Mesendoderm (in vitro differentiated cells): ENCODE data around the gene TMEM9B.

Experiments used
- DNase-seq: peaks from one replicate; pipeline ENCODE4 v3.0.0; 2013
- H2AK5ac ChIP-seq: 2 replicates; pipeline ENCODE4 v1.6.1; 2013; ENCODE audit warnings: low read length, inconsistent platforms
- H2BK120ac ChIP-seq: 2 replicates; pipeline ENCODE4 v1.6.1; 2013; ENCODE audit warnings: low read depth, mild to moderate bottlenecking, low read length, moderate library complexity, mixed read lengths
- H2BK15ac ChIP-seq: replicated peaks from 2 replicates; pipeline ENCODE4 v1.6.1; 2013; ENCODE audit warnings: low read depth, mild to moderate bottlenecking, moderate library complexity
- H2BK5ac ChIP-seq: 2 replicates; pipeline ENCODE4 v1.6.1; 2013; ENCODE audit warnings: low read length, inconsistent platforms
- H3K18ac ChIP-seq: 2 replicates; pipeline ENCODE4 v1.6.1; 2013; ENCODE audit warnings: mild to moderate bottlenecking, low read length, mixed read lengths
- H3K23ac ChIP-seq: one replicate; pipeline ENCODE4 v1.6.1; 2013; ENCODE audit warnings: low read length
- H3K27ac ChIP-seq: 2 replicates; pipeline ENCODE4 v1.5.1; 2013; ENCODE audit warnings: low read depth, mild to moderate bottlenecking, inconsistent platforms, low read length, moderate library complexity
- H3K27me3 ChIP-seq: 2 replicates; pipeline ENCODE4 v1.6.1; 2013; ENCODE audit warnings: low read length, control low read depth, mild to moderate bottlenecking, inconsistent platforms; ENCODE audit not compliant: insufficient read depth, poor library complexity
- H3K36me3 ChIP-seq: 2 replicates; pipeline ENCODE4 v1.6.1; 2013; ENCODE audit warnings: low read length, inconsistent platforms; ENCODE audit not compliant: control insufficient read depth, insufficient read depth
- H3K4ac ChIP-seq: one replicate; pipeline ENCODE4 v1.6.1; 2013; ENCODE audit warnings: low read depth, mild to moderate bottlenecking, low read length, moderate library complexity
- H3K4me1 ChIP-seq: 2 replicates; pipeline ENCODE4 v1.6.1; 2013; ENCODE audit warnings: low read depth, low read length, inconsistent platforms; ENCODE audit not compliant: control insufficient read depth
- H3K4me2 ChIP-seq: 2 replicates; pipeline ENCODE4 v1.6.1; 2013; ENCODE audit warnings: low read length
- H3K4me3 ChIP-seq: 2 replicates; pipeline ENCODE4 v1.5.1; 2013; ENCODE audit warnings: mild to moderate bottlenecking, low read length
- H3K56ac ChIP-seq: one replicate; pipeline ENCODE4 v1.6.1; 2013; ENCODE audit warnings: low read length
- H3K79me1 ChIP-seq: 2 replicates; pipeline ENCODE4 v1.6.1; 2013; ENCODE audit warnings: low read length, inconsistent platforms
- H3K79me2 ChIP-seq: 2 replicates; pipeline ENCODE4 v1.6.1; 2013; ENCODE audit warnings: mild to moderate bottlenecking, low read length; ENCODE audit not compliant: control insufficient read depth, insufficient read depth
- H3K9ac ChIP-seq: 2 replicates; pipeline ENCODE4 v1.6.1; 2013; ENCODE audit warnings: low read length, inconsistent platforms
- H4K5ac ChIP-seq: one replicate; pipeline ENCODE4 v1.6.1; 2013; ENCODE audit warnings: low read length
- H4K8ac ChIP-seq: one replicate; pipeline ENCODE4 v1.6.1; 2013; ENCODE audit warnings: low read depth, mild to moderate bottlenecking, control low read depth, low read length, moderate library complexity
- WGBS: extraction: QIAGEN DNeasy Blood & Tissue Kit; methylation state at CpG from one replicate; pipeline ENCODE4 v1.1.7; 2013; ENCODE audit warnings: low lambda C conversion rate, missing lambda C conversion rate; ENCODE audit not compliant: insufficient coverage; ENCODE audit errors: extremely low coverage; 5-methylcytosine and 5-hydroxymethylcytosine counted together

TMEM9B gene

GRCh38 chr11:8927233-8927632, 37.0 kb downstream of the TMEM9B start:
- Histone ChIP-seq H4K5ac (no peak overlapping the region), H3K18ac (no peak overlapping the region), H3K36me3 (peaks cover 5% of the 10 kb centered on the region), H2BK5ac (no peak overlapping the region), H2BK15ac (no peak overlapping the region), H3K23ac (no peak overlapping the region), H3K56ac (no peak overlapping the region), H3K79me2 (no peaks in the 10 kb centered on the region), H3K4me3 (no peak overlapping the region), H3K4me2 (no peak overlapping the region), H3K4ac (no peak overlapping the region), H2AK5ac (no peak overlapping the region), H4K8ac (no peak overlapping the region), H3K9ac (no peak overlapping the region), H3K27ac (no peak overlapping the region), H3K79me1 (no peaks in the 10 kb centered on the region), H3K4me1 (no peaks in the 10 kb centered on the region), H2BK120ac (no peak overlapping the region), H3K27me3 (no peaks in the 10 kb centered on the region)
- no CpG with 5 or more reads among the region's 5 CpGs for WGBS
- no peak for DNase-seq

GRCh38 chr11:8926236-8926635, 38.0 kb downstream of the TMEM9B start:
- WGBS, result no CpG with 5 or more reads among the region's 5 CpGs
- H3K56ac ChIP-seq, result no peak overlapping the region
- H3K79me2 ChIP-seq, result no peaks in the 10 kb centered on the region
- H3K27me3 ChIP-seq, result no peaks in the 10 kb centered on the region
- H3K9ac ChIP-seq, result no peak overlapping the region
- no peak overlapping the region for H2BK15ac ChIP-seq
- no peak overlapping the region for H2AK5ac ChIP-seq
- peaks cover 5% of the 10 kb centered on the region for H3K36me3 ChIP-seq
- H3K4me1 ChIP-seq, result no peaks in the 10 kb centered on the region
- H2BK120ac ChIP-seq, result no peak overlapping the region
- H4K8ac ChIP-seq, result no peak overlapping the region
- H3K23ac ChIP-seq, result no peak overlapping the region
- no peak overlapping the region for H3K18ac ChIP-seq
- H2BK5ac ChIP-seq, result no peak overlapping the region
- no peak overlapping the region for H3K4me2 ChIP-seq
- no peak overlapping the region for H3K4me3 ChIP-seq
- no peak for DNase-seq
- no peak overlapping the region for H3K27ac ChIP-seq
- H4K5ac ChIP-seq, result no peak overlapping the region
- H3K4ac ChIP-seq, result no peak overlapping the region
- no peaks in the 10 kb centered on the region for H3K79me1 ChIP-seq

GRCh38 chr11:8925711-8926110, 38.5 kb downstream of the TMEM9B start:
- Histone ChIP-seq H2BK5ac (no peak overlapping the region), H3K4ac (no peak overlapping the region), H3K79me1 (no peaks in the 10 kb centered on the region), H3K36me3 (peaks cover 5% of the 10 kb centered on the region), H3K4me2 (no peak overlapping the region), H3K4me1 (no peaks in the 10 kb centered on the region), H3K79me2 (no peaks in the 10 kb centered on the region), H2BK15ac (no peak overlapping the region), H2BK120ac (no peak overlapping the region), H3K4me3 (no peak overlapping the region), H3K27ac (no peak overlapping the region), H3K56ac (no peak overlapping the region), H3K27me3 (no peaks in the 10 kb centered on the region), H2AK5ac (no peak overlapping the region), H4K8ac (no peak overlapping the region), H3K23ac (no peak overlapping the region), H3K18ac (no peak overlapping the region), H4K5ac (no peak overlapping the region), H3K9ac (no peak overlapping the region)
- no peak for DNase-seq
- no CpG with 5 or more reads among the region's 5 CpGs for WGBS

GRCh38 chr11:8922691-8923090, 41.6 kb downstream of the TMEM9B start:
- H3K36me3 ChIP-seq, result peaks cover 7% of the 10 kb centered on the region
- H3K79me1 ChIP-seq, result no peaks in the 10 kb centered on the region
- H3K4ac ChIP-seq, result no peak overlapping the region
- no peak overlapping the region for H3K23ac ChIP-seq
- H3K4me3 ChIP-seq, result no peak overlapping the region
- H4K5ac ChIP-seq, result no peak overlapping the region
- H2AK5ac ChIP-seq, result no peak overlapping the region
- H2BK5ac ChIP-seq, result no peak overlapping the region
- no peak overlapping the region for H3K56ac ChIP-seq
- no peak overlapping the region for H3K27ac ChIP-seq
- H3K27me3 ChIP-seq, result no peaks in the 10 kb centered on the region
- no peak overlapping the region for H2BK15ac ChIP-seq
- no peak overlapping the region for H2BK120ac ChIP-seq
- H3K79me2 ChIP-seq, result no peaks in the 10 kb centered on the region
- no peak overlapping the region for H3K18ac ChIP-seq
- no peak for DNase-seq
- H4K8ac ChIP-seq, result no peak overlapping the region
- WGBS, result no CpG with 5 or more reads among the region's 5 CpGs
- no peak overlapping the region for H3K4me2 ChIP-seq
- H3K4me1 ChIP-seq, result no peaks in the 10 kb centered on the region
- no peak overlapping the region for H3K9ac ChIP-seq

GRCh38 chr11:8917157-8917825, 47.0 kb downstream of the TMEM9B start:
- WGBS, result no CpG with 5 or more reads among the region's 5 CpGs

GRCh38 chr11:8914661-8915018, 49.6 kb downstream of the TMEM9B start:
- Histone ChIP-seq H4K5ac (no peak overlapping the region), H2BK120ac (no peak overlapping the region), H3K36me3 (peaks cover 3% of the 10 kb centered on the region), H2AK5ac (no peak overlapping the region), H3K79me1 (peaks cover 12% of the 10 kb centered on the region), H3K9ac (no peak overlapping the region), H3K23ac (no peak overlapping the region), H2BK5ac (no peak overlapping the region), H3K4me3 (no peak overlapping the region), H3K4me2 (no peak overlapping the region), H3K18ac (no peak overlapping the region), H3K27me3 (no peaks in the 10 kb centered on the region), H3K4ac (no peak overlapping the region), H3K56ac (no peak overlapping the region), H3K27ac (no peak overlapping the region), H3K79me2 (peaks cover 3% of the 10 kb centered on the region), H2BK15ac (no peak overlapping the region), H3K4me1 (peaks cover 3% of the 10 kb centered on the region), H4K8ac (no peak overlapping the region)
- DNase-seq, result no peak
- no CpG with 5 or more reads among the region's 4 CpGs for WGBS

More at GRCh38 chr11:8917157-8917825, 47.0 kb downstream of the TMEM9B start:
- Histone ChIP-seq H3K79me1 (peaks cover 11% of the 10 kb centered on the region), H3K4ac (no peak overlapping the region), H3K4me1 (peaks cover 3% of the 10 kb centered on the region), H2AK5ac (no peak overlapping the region), H2BK5ac (no peak overlapping the region), H3K4me2 (no peak overlapping the region), H3K79me2 (peaks cover 3% of the 10 kb centered on the region), H3K36me3 (peaks cover 5% of the 10 kb centered on the region), H3K9ac (no peak overlapping the region), H4K8ac (no peak overlapping the region), H3K4me3 (no peak overlapping the region), H2BK15ac (no peak overlapping the region), H4K5ac (no peak overlapping the region), H3K27me3 (no peaks in the 10 kb centered on the region), H2BK120ac (no peak overlapping the region), H3K18ac (no peak overlapping the region), H3K23ac (no peak overlapping the region), H3K56ac (no peak overlapping the region), H3K27ac (peak overlapping the region; percentile 39)
- DNase-seq, result peak; percentile 96
